ENCODE measurements around the gene C22orf42.

DNA sequence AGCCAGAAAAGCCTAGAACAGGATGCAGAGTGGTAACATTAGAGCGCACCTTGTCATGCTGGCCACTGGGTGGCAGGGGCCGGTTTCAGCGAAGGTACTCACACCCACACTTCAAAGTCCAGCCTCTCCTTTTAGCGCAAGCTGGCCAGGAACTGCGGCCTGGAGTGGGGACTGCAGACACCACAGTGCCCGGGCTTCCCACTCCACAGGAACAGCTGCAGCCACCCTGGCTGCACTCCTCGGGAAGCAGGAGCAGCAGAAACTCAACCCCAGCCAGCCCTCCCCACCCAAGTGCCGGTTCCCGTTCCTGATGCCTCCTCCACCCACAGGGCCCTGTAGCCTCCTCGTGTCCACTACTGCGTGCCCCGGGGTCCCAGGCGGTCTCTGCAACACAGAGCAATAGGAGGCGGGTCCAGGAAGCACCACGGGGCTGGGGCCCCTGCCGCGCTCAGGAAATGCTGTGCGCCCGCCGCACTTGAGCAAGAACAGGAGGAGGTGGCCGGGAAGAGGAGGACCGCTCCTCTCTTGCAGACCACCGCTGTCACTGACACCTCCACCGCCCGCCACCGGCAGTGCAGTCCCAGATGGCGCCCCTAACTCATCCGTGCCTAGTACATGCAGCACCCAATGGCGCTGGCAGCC lies 43.6 kb upstream of the C22orf42 start:
- TF ChIP-seq, protein P1, sequence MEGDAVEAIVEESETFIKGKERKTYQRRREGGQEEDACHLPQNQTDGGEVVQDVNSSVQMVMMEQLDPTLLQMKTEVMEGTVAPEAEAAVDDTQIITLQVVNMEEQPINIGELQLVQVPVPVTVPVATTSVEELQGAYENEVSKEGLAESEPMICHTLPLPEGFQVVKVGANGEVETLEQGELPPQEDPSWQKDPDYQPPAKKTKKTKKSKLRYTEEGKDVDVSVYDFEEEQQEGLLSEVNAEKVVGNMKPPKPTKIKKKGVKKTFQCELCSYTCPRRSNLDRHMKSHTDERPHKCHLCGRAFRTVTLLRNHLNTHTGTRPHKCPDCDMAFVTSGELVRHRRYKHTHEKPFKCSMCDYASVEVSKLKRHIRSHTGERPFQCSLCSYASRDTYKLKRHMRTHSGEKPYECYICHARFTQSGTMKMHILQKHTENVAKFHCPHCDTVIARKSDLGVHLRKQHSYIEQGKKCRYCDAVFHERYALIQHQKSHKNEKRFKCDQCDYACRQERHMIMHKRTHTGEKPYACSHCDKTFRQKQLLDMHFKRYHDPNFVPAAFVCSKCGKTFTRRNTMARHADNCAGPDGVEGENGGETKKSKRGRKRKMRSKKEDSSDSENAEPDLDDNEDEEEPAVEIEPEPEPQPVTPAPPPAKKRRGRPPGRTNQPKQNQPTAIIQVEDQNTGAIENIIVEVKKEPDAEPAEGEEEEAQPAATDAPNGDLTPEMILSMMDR (IDR thresholded peaks at IDR 0.05) = peak in 2 of 4 experiments; percentile 9 to 35
- no peak for TF ChIP-seq EP300 (IDR thresholded peaks at IDR 0.05)
- no peak for TF ChIP-seq POLR2A (IDR thresholded peaks at IDR 0.05)
- TF ChIP-seq POLR2AphosphoS5 (IDR thresholded peaks at IDR 0.05) = no peak

Measured in sigmoid colon (tissue), 4 donors.